ENCODE data around the gene NDUFA12.

NDUFA12 gene

DNA sequence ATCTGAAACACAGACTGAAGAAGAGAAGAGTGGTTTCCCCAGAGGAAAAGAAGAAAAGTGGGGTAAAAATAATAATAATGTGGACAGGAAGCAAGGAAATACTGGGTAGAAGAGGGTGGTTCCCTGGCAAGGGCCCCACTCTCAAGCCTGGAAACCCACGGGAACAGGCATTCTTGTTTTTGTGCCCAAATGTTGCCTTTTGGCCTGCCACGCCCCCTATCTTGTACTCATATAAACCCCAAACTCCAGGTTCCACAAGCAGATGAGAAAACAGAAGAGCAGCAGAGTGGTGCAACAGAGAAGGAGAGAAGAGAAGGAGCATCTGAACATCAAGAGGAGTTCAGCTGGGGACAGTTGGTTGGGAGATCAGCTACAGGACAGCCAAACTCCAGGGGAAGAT lies 51.2 kb downstream of the NDUFA12 start:
- Histone ChIP-seq H3K27ac (ENCODE audit: low read depth in 2 of 2, low read length in 2 of 2) (no peak overlapping the region), H3K9ac (ENCODE audit: low read depth in 1 of 2, low read length in 2 of 2) (no peak overlapping the region), H3K27me3 (ENCODE audit: control insufficient read depth in 2 of 2, insufficient read depth in 2 of 2, low read length in 2 of 2) (no peaks in the 10 kb centered on the region), H3K4me1 (ENCODE audit: control insufficient read depth in 2 of 2, insufficient read depth in 2 of 2, low read length in 2 of 2) (peaks cover 7 to 15% of the 10 kb centered on the region in 2 donors), H3K4me3 (ENCODE audit: low read length in 2 of 2) (no peak overlapping the region), H3K36me3 (ENCODE audit: control insufficient read depth in 2 of 2, insufficient read depth in 2 of 2, low read length in 2 of 2) (no peaks in the 10 kb centered on the region), H3K9me3 (ENCODE audit: control insufficient read depth in 2 of 2, low read length in 2 of 2) (no peaks in the 10 kb centered on the region)

GRCh38 chr12:94951071-94951934 lies 52.2 kb downstream of the NDUFA12 start:
- H3K27me3 ChIP-seq (ENCODE audit: control insufficient read depth in 2 of 2, insufficient read depth in 2 of 2, low read length in 2 of 2), result no peaks in the 10 kb centered on the region
- H3K27ac ChIP-seq (ENCODE audit: low read depth in 2 of 2, low read length in 2 of 2), result no peak overlapping the region
- H3K9me3 ChIP-seq (ENCODE audit: control insufficient read depth in 2 of 2, low read length in 2 of 2), result no peaks in the 10 kb centered on the region
- H3K4me1 ChIP-seq (ENCODE audit: control insufficient read depth in 2 of 2, insufficient read depth in 2 of 2, low read length in 2 of 2), result peaks cover 7 to 15% of the 10 kb centered on the region in 2 donors
- no peak overlapping the region for H3K4me3 ChIP-seq (ENCODE audit: low read length in 2 of 2)
- no peak overlapping the region for H3K9ac ChIP-seq (ENCODE audit: low read depth in 1 of 2, low read length in 2 of 2)
- no peaks in the 10 kb centered on the region for H3K36me3 ChIP-seq (ENCODE audit: control insufficient read depth in 2 of 2, insufficient read depth in 2 of 2, low read length in 2 of 2)

DNA sequence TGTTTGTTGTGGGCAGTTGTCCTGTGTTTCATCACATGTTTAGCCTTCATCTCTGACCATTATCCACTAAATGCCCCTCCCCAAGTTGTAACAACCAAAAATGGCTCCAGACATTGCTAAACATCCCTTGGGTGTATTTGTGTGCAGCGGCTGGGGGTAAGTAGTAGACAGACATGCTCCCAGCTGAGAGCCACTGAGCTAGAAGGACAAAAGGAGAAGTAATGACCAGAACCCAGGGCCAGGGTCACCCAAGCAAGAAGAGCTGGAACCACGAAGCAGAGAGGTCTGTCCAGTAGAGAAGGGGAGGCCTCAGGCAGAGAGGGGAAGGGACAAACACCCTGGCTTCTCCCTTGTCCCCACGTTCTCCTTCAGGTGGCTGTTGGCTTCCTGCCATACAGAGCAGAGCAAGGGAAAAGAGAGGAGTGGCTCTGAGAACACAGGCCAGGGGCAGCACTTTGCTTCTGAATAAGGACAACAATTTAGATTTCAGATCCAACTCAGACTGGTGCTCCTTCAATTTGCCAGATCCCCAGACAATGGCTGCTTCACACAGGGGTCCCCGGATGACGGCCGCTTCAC lies 55.2 kb downstream of the NDUFA12 start:
- Histone ChIP-seq H3K9me3 (ENCODE audit: control insufficient read depth in 2 of 2, low read length in 2 of 2) (no peaks in the 10 kb centered on the region), H3K36me3 (ENCODE audit: control insufficient read depth in 2 of 2, insufficient read depth in 2 of 2, low read length in 2 of 2) (no peaks in the 10 kb centered on the region), H3K4me3 (ENCODE audit: low read length in 2 of 2) (no peak overlapping the region), H3K27ac (ENCODE audit: low read depth in 2 of 2, low read length in 2 of 2) (no peak overlapping the region), H3K9ac (ENCODE audit: low read depth in 1 of 2, low read length in 2 of 2) (no peak overlapping the region), H3K4me1 (ENCODE audit: control insufficient read depth in 2 of 2, insufficient read depth in 2 of 2, low read length in 2 of 2) (peaks cover 1 to 3% of the 10 kb centered on the region in 2 donors), H3K27me3 (ENCODE audit: control insufficient read depth in 2 of 2, insufficient read depth in 2 of 2, low read length in 2 of 2) (no peaks in the 10 kb centered on the region)

- Histone ChIP-seq H3K9me3 (ENCODE audit: control insufficient read depth in 2 of 2, low read length in 2 of 2) (no peaks in the 10 kb centered on the region), H3K4me1 (ENCODE audit: control insufficient read depth in 2 of 2, insufficient read depth in 2 of 2, low read length in 2 of 2) (no peaks in the 10 kb centered on the region), H3K4me3 (ENCODE audit: low read length in 2 of 2) (no peak overlapping the region), H3K27me3 (ENCODE audit: control insufficient read depth in 2 of 2, insufficient read depth in 2 of 2, low read length in 2 of 2) (no peaks in the 10 kb centered on the region), H3K27ac (ENCODE audit: low read depth in 2 of 2, low read length in 2 of 2) (no peak overlapping the region), H3K36me3 (ENCODE audit: control insufficient read depth in 2 of 2, insufficient read depth in 2 of 2, low read length in 2 of 2) (no peaks in the 10 kb centered on the region), H3K9ac (ENCODE audit: low read depth in 1 of 2, low read length in 2 of 2) (no peak overlapping the region)
These were observed 60.8 kb downstream of the NDUFA12 start for GRCh38 chr12:94942663-94943062.

GRCh38 chr12:94941440-94941862 lies 62.0 kb downstream of the NDUFA12 start:
- Histone ChIP-seq H3K4me3 (ENCODE audit: low read length in 2 of 2) (no peak overlapping the region), H3K36me3 (ENCODE audit: control insufficient read depth in 2 of 2, insufficient read depth in 2 of 2, low read length in 2 of 2) (no peaks in the 10 kb centered on the region), H3K27me3 (ENCODE audit: control insufficient read depth in 2 of 2, insufficient read depth in 2 of 2, low read length in 2 of 2) (no peaks in the 10 kb centered on the region), H3K27ac (ENCODE audit: low read depth in 2 of 2, low read length in 2 of 2) (no peak overlapping the region), H3K9me3 (ENCODE audit: control insufficient read depth in 2 of 2, low read length in 2 of 2) (no peaks in the 10 kb centered on the region), H3K4me1 (ENCODE audit: control insufficient read depth in 2 of 2, insufficient read depth in 2 of 2, low read length in 2 of 2) (no peaks in the 10 kb centered on the region), H3K9ac (ENCODE audit: low read depth in 1 of 2, low read length in 2 of 2) (no peak overlapping the region)

DNA sequence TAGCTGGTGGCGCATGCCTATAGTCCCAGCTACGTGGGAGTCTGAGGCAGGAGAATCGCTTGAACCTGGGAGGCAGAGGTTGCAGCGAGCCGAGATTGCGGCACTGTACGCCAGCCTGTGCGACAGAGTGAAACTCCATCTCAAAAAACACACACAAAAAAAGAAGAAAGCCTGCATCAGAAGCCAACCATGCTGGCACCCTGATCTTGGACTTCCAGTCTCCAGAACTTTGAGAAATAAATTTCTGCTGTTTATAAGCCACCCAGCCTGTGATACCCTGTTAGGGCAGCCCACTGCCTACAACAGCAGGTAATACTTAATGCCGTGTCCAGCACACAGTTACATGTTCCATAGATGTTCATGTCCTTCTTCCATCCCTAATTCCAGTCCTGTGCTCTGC lies 62.7 kb downstream of the NDUFA12 start:
- Histone ChIP-seq H3K27me3 (ENCODE audit: control insufficient read depth in 2 of 2, insufficient read depth in 2 of 2, low read length in 2 of 2) (no peaks in the 10 kb centered on the region), H3K4me1 (ENCODE audit: control insufficient read depth in 2 of 2, insufficient read depth in 2 of 2, low read length in 2 of 2) (no peaks in the 10 kb centered on the region), H3K36me3 (ENCODE audit: control insufficient read depth in 2 of 2, insufficient read depth in 2 of 2, low read length in 2 of 2) (no peaks in the 10 kb centered on the region), H3K9me3 (ENCODE audit: control insufficient read depth in 2 of 2, low read length in 2 of 2) (no peaks in the 10 kb centered on the region), H3K9ac (ENCODE audit: low read depth in 1 of 2, low read length in 2 of 2) (no peak overlapping the region), H3K4me3 (ENCODE audit: low read length in 2 of 2) (no peak overlapping the region), H3K27ac (ENCODE audit: low read depth in 2 of 2, low read length in 2 of 2) (no peak overlapping the region)

DNA sequence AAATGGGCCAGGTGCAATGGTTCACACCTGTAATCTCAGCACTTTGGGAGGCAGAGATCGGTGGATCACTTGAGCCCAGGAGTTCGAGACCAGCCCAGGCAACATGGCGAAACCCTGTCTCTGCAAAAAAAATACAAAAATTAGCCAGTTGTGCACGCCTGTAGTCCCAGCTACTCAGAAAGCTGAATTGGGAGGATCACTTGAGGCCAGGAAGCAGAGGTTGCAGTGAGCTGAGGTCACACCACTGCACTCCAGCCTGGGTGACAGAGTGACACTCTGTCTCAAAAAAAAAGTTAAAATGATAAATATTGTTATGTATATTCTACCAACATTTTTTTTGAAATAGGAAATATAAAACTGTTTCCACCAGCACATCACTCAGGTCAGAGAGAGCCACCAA lies 64.9 kb downstream of the NDUFA12 start:
- Histone ChIP-seq H3K36me3 (ENCODE audit: control insufficient read depth in 2 of 2, insufficient read depth in 2 of 2, low read length in 2 of 2) (no peaks in the 10 kb centered on the region), H3K4me3 (ENCODE audit: low read length in 2 of 2) (no peak overlapping the region), H3K9me3 (ENCODE audit: control insufficient read depth in 2 of 2, low read length in 2 of 2) (no peaks in the 10 kb centered on the region), H3K27ac (ENCODE audit: low read depth in 2 of 2, low read length in 2 of 2) (no peak overlapping the region), H3K4me1 (ENCODE audit: control insufficient read depth in 2 of 2, insufficient read depth in 2 of 2, low read length in 2 of 2) (no peaks in the 10 kb centered on the region), H3K27me3 (ENCODE audit: control insufficient read depth in 2 of 2, insufficient read depth in 2 of 2, low read length in 2 of 2) (no peaks in the 10 kb centered on the region), H3K9ac (ENCODE audit: low read depth in 1 of 2, low read length in 2 of 2) (no peak overlapping the region)

- Histone ChIP-seq H3K4me1 (ENCODE audit: control insufficient read depth in 2 of 2, insufficient read depth in 2 of 2, low read length in 2 of 2) (no peaks in the 10 kb centered on the region), H3K36me3 (ENCODE audit: control insufficient read depth in 2 of 2, insufficient read depth in 2 of 2, low read length in 2 of 2) (no peaks in the 10 kb centered on the region)
These were observed 72.7 kb downstream of the NDUFA12 start for GRCh38 chr12:94930772-94931171.

DNA sequence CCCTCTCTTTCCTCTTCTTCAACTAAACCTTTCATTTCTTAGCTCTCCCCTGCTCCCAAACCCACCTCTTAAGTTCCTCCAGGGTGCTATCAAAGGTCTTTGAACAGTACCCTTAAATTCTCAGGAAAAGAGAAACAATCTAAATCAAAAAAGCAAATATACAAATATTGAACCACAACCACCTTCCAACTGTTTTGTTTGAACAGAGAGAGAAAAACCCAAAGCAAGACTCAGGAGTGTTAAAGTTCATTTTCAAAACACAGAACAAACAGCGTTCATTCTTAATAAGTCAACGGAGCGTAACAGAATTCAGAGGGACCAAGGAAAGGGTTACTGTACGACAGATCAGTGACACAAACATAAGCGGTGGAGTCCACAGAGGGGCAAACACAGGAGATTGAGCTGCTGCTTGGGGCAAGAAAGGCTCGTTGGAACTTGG lies 73.3 kb downstream of the NDUFA12 start:
- H3K4me1 ChIP-seq (ENCODE audit: control insufficient read depth in 2 of 2, insufficient read depth in 2 of 2, low read length in 2 of 2), result no peaks in the 10 kb centered on the region
- no peak overlapping the region for H3K9ac ChIP-seq (ENCODE audit: low read depth in 1 of 2, low read length in 2 of 2)
- no peak overlapping the region for H3K4me3 ChIP-seq (ENCODE audit: low read length in 2 of 2)
- H3K27me3 ChIP-seq (ENCODE audit: control insufficient read depth in 2 of 2, insufficient read depth in 2 of 2, low read length in 2 of 2), result no peaks in the 10 kb centered on the region
- no peaks in the 10 kb centered on the region for H3K9me3 ChIP-seq (ENCODE audit: control insufficient read depth in 2 of 2, low read length in 2 of 2)
- H3K27ac ChIP-seq (ENCODE audit: low read depth in 2 of 2, low read length in 2 of 2), result no peak overlapping the region
- no peaks in the 10 kb centered on the region for H3K36me3 ChIP-seq (ENCODE audit: control insufficient read depth in 2 of 2, insufficient read depth in 2 of 2, low read length in 2 of 2)

More at GRCh38 chr12:94930772-94931171, 72.7 kb downstream of the NDUFA12 start:
- H3K9ac ChIP-seq (ENCODE audit: low read depth in 1 of 2, low read length in 2 of 2), result no peak overlapping the region
- H3K27me3 ChIP-seq (ENCODE audit: control insufficient read depth in 2 of 2, insufficient read depth in 2 of 2, low read length in 2 of 2), result no peaks in the 10 kb centered on the region
- H3K9me3 ChIP-seq (ENCODE audit: control insufficient read depth in 2 of 2, low read length in 2 of 2), result no peaks in the 10 kb centered on the region
- H3K27ac ChIP-seq (ENCODE audit: low read depth in 2 of 2, low read length in 2 of 2), result no peak overlapping the region
- no peak overlapping the region for H3K4me3 ChIP-seq (ENCODE audit: low read length in 2 of 2)

DNA sequence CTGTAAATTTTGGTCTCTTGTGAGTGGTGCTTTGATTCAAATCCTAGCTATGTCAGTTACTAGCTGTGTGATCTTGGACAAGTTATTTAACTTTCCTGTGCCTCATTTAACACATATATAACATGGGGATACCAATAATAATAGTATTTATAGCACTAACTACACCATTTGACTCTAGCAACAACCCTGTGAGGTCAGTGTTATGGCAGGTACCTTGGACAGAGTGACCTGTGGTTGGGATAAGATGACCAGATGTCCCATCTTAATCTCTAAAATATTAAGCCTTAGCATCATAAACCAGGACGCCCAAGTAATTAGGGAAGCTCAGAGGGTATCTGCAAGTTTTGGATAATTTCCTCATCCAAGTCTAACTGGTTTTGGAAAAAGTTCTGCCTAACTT lies 73.7 kb downstream of the NDUFA12 start:
- H3K4me3 ChIP-seq (ENCODE audit: low read length in 2 of 2), result no peak overlapping the region
- H3K27me3 ChIP-seq (ENCODE audit: control insufficient read depth in 2 of 2, insufficient read depth in 2 of 2, low read length in 2 of 2), result no peaks in the 10 kb centered on the region
- no peak overlapping the region for H3K27ac ChIP-seq (ENCODE audit: low read depth in 2 of 2, low read length in 2 of 2)
- H3K36me3 ChIP-seq (ENCODE audit: control insufficient read depth in 2 of 2, insufficient read depth in 2 of 2, low read length in 2 of 2), result no peaks in the 10 kb centered on the region
- no peaks in the 10 kb centered on the region for H3K9me3 ChIP-seq (ENCODE audit: control insufficient read depth in 2 of 2, low read length in 2 of 2)
- H3K4me1 ChIP-seq (ENCODE audit: control insufficient read depth in 2 of 2, insufficient read depth in 2 of 2, low read length in 2 of 2), result no peaks in the 10 kb centered on the region
- no peak overlapping the region for H3K9ac ChIP-seq (ENCODE audit: low read depth in 1 of 2, low read length in 2 of 2)

Measured in mucosa of rectum (tissue), 2 donors.